ENCODE data around the gene VAV2.
A peak's percentile ranks its signal among the peaks of the same experiment; 100 is the strongest.

The VAV2 gene

GRCh38 chr9:133786907-133787753 lies 205.0 kb downstream of the VAV2 start:
- Histone ChIP-seq H3K27ac (replicated peaks; ENCODE audit: low read length) (peak overlapping the region; percentile 35), H3K9me3 (replicated peaks in 1 of 2; ENCODE audit: control insufficient read depth in 2 of 2, insufficient read depth in 1 of 2, low read depth in 1 of 2, low read length in 2 of 2) (no peaks in the 10 kb centered on the region)

GRCh38 chr9:133786371-133786753 lies 205.8 kb downstream of the VAV2 start:
- no peaks in the 10 kb centered on the region for H3K9me3 ChIP-seq (replicated peaks in 1 of 2; ENCODE audit: control insufficient read depth in 2 of 2, insufficient read depth in 1 of 2, low read depth in 1 of 2, low read length in 2 of 2)
- DNase-seq (ENCODE audit: low spot score), result no peak
- no peak overlapping the region for H2AK5ac ChIP-seq (ENCODE audit: low read depth, low read length)
- no peak overlapping the region for H2BK12ac ChIP-seq (ENCODE audit: low read length)
- no peaks in the 10 kb centered on the region for H3K27me3 ChIP-seq (ENCODE audit: control insufficient read depth in 3 of 3, insufficient read depth in 3 of 3, low read depth in 1 of 3, low read length in 3 of 3)
- no peak overlapping the region for H2BK5ac ChIP-seq (ENCODE audit: low read length)
- no peak overlapping the region for H3K4me2 ChIP-seq (ENCODE audit: insufficient read depth, low read length, poor library complexity, severe bottlenecking)
- H2AFZ ChIP-seq (ENCODE audit: low read length), result no peak overlapping the region
- no peak overlapping the region for H4K8ac ChIP-seq (ENCODE audit: low read depth, low read length)
- no peak overlapping the region for H3K4ac ChIP-seq (ENCODE audit: low read length)
- no peak overlapping the region for H4K91ac ChIP-seq (ENCODE audit: low read depth, low read length, poor library complexity)
- no peak overlapping the region for H3K23ac ChIP-seq (ENCODE audit: low read depth, low read length, poor library complexity)
- H2BK15ac ChIP-seq (ENCODE audit: low read length), result no peak overlapping the region
- peaks cover 0 to 4% of the 10 kb centered on the region in 2 donors for H3K4me1 ChIP-seq (ENCODE audit: control insufficient read depth in 2 of 2, insufficient read depth in 1 of 2, low read depth in 1 of 2, low read length in 2 of 2)
- no peak overlapping the region for H3K9ac ChIP-seq (ENCODE audit: low read depth, low read length, poor library complexity)
- no peak overlapping the region for H3K27ac ChIP-seq (replicated peaks; ENCODE audit: low read length)
- H3K4me3 ChIP-seq (ENCODE audit: low read length in 2 of 2), result no peak overlapping the region
- peaks cover 2% of the 10 kb centered on the region for H3K79me1 ChIP-seq (ENCODE audit: low read depth, low read length)
- H3K14ac ChIP-seq (ENCODE audit: low read length), result no peak overlapping the region
- peaks cover 21 to 85% of the 10 kb centered on the region in 2 donors for H3K36me3 ChIP-seq (replicated peaks in 1 of 2; ENCODE audit: control insufficient read depth in 2 of 2, insufficient read depth in 2 of 2, low read length in 2 of 2)
- no peak overlapping the region for H2BK120ac ChIP-seq (ENCODE audit: low read depth, low read length)
- peak overlapping the region; percentile 8 for H3K18ac ChIP-seq (ENCODE audit: low read length)
- no CpG with 5 or more reads among the region's 11 CpGs for WGBS, 2 donors (ENCODE audit: extremely low coverage in 2 of 2, insufficient read length in 2 of 2, insufficient replicate concordance in 1 of 2)

More at GRCh38 chr9:133786907-133787753, 205.0 kb downstream of the VAV2 start:
- Histone ChIP-seq H3K4me1 (ENCODE audit: control insufficient read depth in 2 of 2, insufficient read depth in 1 of 2, low read depth in 1 of 2, low read length in 2 of 2) (peaks cover 0 to 4% of the 10 kb centered on the region in 2 donors), H3K4me3 (ENCODE audit: low read length in 2 of 2) (no peak overlapping the region), H3K14ac (ENCODE audit: low read length) (peak overlapping the region; percentile 71), H2BK120ac (ENCODE audit: low read depth, low read length) (no peak overlapping the region), H4K91ac (ENCODE audit: low read depth, low read length, poor library complexity) (no peak overlapping the region), H2BK15ac (ENCODE audit: low read length) (no peak overlapping the region), H3K23ac (ENCODE audit: low read depth, low read length, poor library complexity) (peak overlapping the region; percentile 85), H3K4ac (ENCODE audit: low read length) (no peak overlapping the region), H2BK12ac (ENCODE audit: low read length) (peak overlapping the region; percentile 58), H3K27me3 (ENCODE audit: control insufficient read depth in 3 of 3, insufficient read depth in 3 of 3, low read depth in 1 of 3, low read length in 3 of 3) (no peaks in the 10 kb centered on the region), H3K36me3 (replicated peaks in 1 of 2; ENCODE audit: control insufficient read depth in 2 of 2, insufficient read depth in 2 of 2, low read length in 2 of 2) (peaks cover 27 to 88% of the 10 kb centered on the region in 2 donors), H2BK5ac (ENCODE audit: low read length) (peak overlapping the region; percentile 66), H4K8ac (ENCODE audit: low read depth, low read length) (no peak overlapping the region), H3K4me2 (ENCODE audit: insufficient read depth, low read length, poor library complexity, severe bottlenecking) (no peak overlapping the region), H3K79me1 (ENCODE audit: low read depth, low read length) (peaks cover 4% of the 10 kb centered on the region), H3K9ac (ENCODE audit: low read depth, low read length, poor library complexity) (peak overlapping the region; percentile 44), H3K18ac (ENCODE audit: low read length) (peak overlapping the region; percentile 71), H2AK5ac (ENCODE audit: low read depth, low read length) (peak overlapping the region; percentile 56), H2AFZ (ENCODE audit: low read length) (no peak overlapping the region)
- DNase-seq (ENCODE audit: low spot score), result no peak
- WGBS, 2 donors (ENCODE audit: extremely low coverage in 2 of 2, insufficient read length in 2 of 2, insufficient replicate concordance in 1 of 2), result no CpG with 5 or more reads among the region's 17 CpGs

- H4K91ac ChIP-seq (ENCODE audit: low read depth, low read length, poor library complexity), result no peak overlapping the region
- no CpG with 5 or more reads among the region's 16 CpGs for WGBS, 2 donors (ENCODE audit: extremely low coverage in 2 of 2, insufficient read length in 2 of 2, insufficient replicate concordance in 1 of 2)
- no peak overlapping the region for H2AFZ ChIP-seq (ENCODE audit: low read length)
- H3K14ac ChIP-seq (ENCODE audit: low read length), result no peak overlapping the region
- H3K4me1 ChIP-seq (ENCODE audit: control insufficient read depth in 2 of 2, insufficient read depth in 1 of 2, low read depth in 1 of 2, low read length in 2 of 2), result peaks cover 0 to 6% of the 10 kb centered on the region in 2 donors
- H2BK12ac ChIP-seq (ENCODE audit: low read length), result no peak overlapping the region
- H3K9ac ChIP-seq (ENCODE audit: low read depth, low read length, poor library complexity), result no peak overlapping the region
- no peak for DNase-seq (ENCODE audit: low spot score)
- no peak overlapping the region for H3K27ac ChIP-seq (replicated peaks; ENCODE audit: low read length)
- H2AK5ac ChIP-seq (ENCODE audit: low read depth, low read length), result no peak overlapping the region
- peaks cover 0 to 4% of the 10 kb centered on the region in 2 donors for H3K9me3 ChIP-seq (replicated peaks in 1 of 2; ENCODE audit: control insufficient read depth in 2 of 2, insufficient read depth in 1 of 2, low read depth in 1 of 2, low read length in 2 of 2)
- H3K4me2 ChIP-seq (ENCODE audit: insufficient read depth, low read length, poor library complexity, severe bottlenecking), result no peak overlapping the region
- peaks cover 24 to 86% of the 10 kb centered on the region in 2 donors for H3K36me3 ChIP-seq (replicated peaks in 1 of 2; ENCODE audit: control insufficient read depth in 2 of 2, insufficient read depth in 2 of 2, low read length in 2 of 2)
- no peak overlapping the region for H2BK120ac ChIP-seq (ENCODE audit: low read depth, low read length)
- H2BK5ac ChIP-seq (ENCODE audit: low read length), result no peak overlapping the region
- peak overlapping the region; percentile 8 for H3K18ac ChIP-seq (ENCODE audit: low read length)
- no peak overlapping the region for H3K4me3 ChIP-seq (ENCODE audit: low read length in 2 of 2)
- peaks cover 2% of the 10 kb centered on the region for H3K79me1 ChIP-seq (ENCODE audit: low read depth, low read length)
- no peak overlapping the region for H3K4ac ChIP-seq (ENCODE audit: low read length)
- H4K8ac ChIP-seq (ENCODE audit: low read depth, low read length), result no peak overlapping the region
- no peak overlapping the region for H2BK15ac ChIP-seq (ENCODE audit: low read length)
- no peaks in the 10 kb centered on the region for H3K27me3 ChIP-seq (ENCODE audit: control insufficient read depth in 3 of 3, insufficient read depth in 3 of 3, low read depth in 1 of 3, low read length in 3 of 3)
- no peak overlapping the region for H3K23ac ChIP-seq (ENCODE audit: low read depth, low read length, poor library complexity)
Measured at GRCh38 chr9:133785753-133786370, 206.3 kb downstream of the VAV2 start.

All from neuronal stem cell (in vitro differentiated cells).